Cardiac muscle cell (in vitro differentiated cells and primary cell): ENCODE data around the gene CD36. TPM values are rescaled to one million over a fixed set of nuclear protein-coding genes. Genes with fewer than 3 reads are reported as not detected.
A peak's percentile ranks its signal among the peaks of the same experiment; 100 is the strongest.

Source experiments
- DNase-seq, 2 donors: peaks; one replicate each; pipeline versions ENCODE4 v3.0.0 to v3.0.0-alpha.2; 2010 to 2017; ENCODE audit warnings: low read depth in 1 of 2, low spot score in 1 of 2
- H3K27ac ChIP-seq: fragments of 200-600 bp; sonication (generic); 2 replicates; pipeline ENCODE4 v1.5.1; 2016
- H3K27me3 ChIP-seq: fragments of 200-600 bp; sonication (generic); 2 replicates; pipeline ENCODE4 v1.6.0; 2016; ENCODE audit warnings: control low read depth
- H3K36me3 ChIP-seq: fragments of 200-600 bp; sonication (generic); 2 replicates; pipeline ENCODE4 v1.5.1; 2016; ENCODE audit warnings: control low read depth
- H3K4me1 ChIP-seq: fragments of 200-600 bp; sonication (generic); 2 replicates; pipeline ENCODE4 v1.8.1; 2017; ENCODE audit warnings: low read depth, mild to moderate bottlenecking, mixed run types
- H3K4me3 ChIP-seq: fragments of 200-600 bp; sonication (generic); 2 replicates; pipeline ENCODE4 v1.5.1; 2016; ENCODE audit warnings: mild to moderate bottlenecking
- H3K9me3 ChIP-seq: fragments of 200-600 bp; sonication (generic); 2 replicates; pipeline ENCODE4 v1.5.1; 2017; ENCODE audit warnings: low read depth, mild to moderate bottlenecking, control low read depth
- CTCF ChIP-seq: IDR thresholded peaks from 2 replicates; pipeline ENCODE4 v1.5.1; 2012; ENCODE audit warnings: low read depth, mild to moderate bottlenecking, low read length
- polyA plus RNA-seq: library from polyadenylated mRNA; unstranded; fragments of >200 nt; fragmentation: Nextera tagmentation; extraction: Ambion mirVana; gene quantifications from 2 replicates; pipeline ENCODE4 v1.2.1, GENCODE V29; 2016
- total RNA-seq: library from RNA; depleted of rRNA; stranded (reverse); fragments of >200 nt; gene quantifications from 2 replicates; pipeline ENCODE4 v1.2.3, GENCODE V29; 2016

The CD36 gene
- total and polyA plus RNA-seq, 2 experiments from 2014 or later, result 1.1 to 4.2 TPM

GRCh38 chr7:80608336-80608735 is 30.1 kb upstream of the CD36 start:
- H3K36me3 ChIP-seq, result no peaks in the 10 kb centered on the region
- no peak for DNase-seq
- H3K4me1 ChIP-seq, result no peaks in the 10 kb centered on the region
- H3K27ac ChIP-seq, result no peak overlapping the region
- no peak overlapping the region for H3K4me3 ChIP-seq
- TF ChIP-seq CTCF, result no peak
- no peaks in the 10 kb centered on the region for H3K9me3 ChIP-seq
- no peaks in the 10 kb centered on the region for H3K27me3 ChIP-seq

GRCh38 chr7:80609751-80610150 is 28.7 kb upstream of the CD36 start:
- Histone ChIP-seq H3K27ac (no peak overlapping the region), H3K27me3 (no peaks in the 10 kb centered on the region), H3K36me3 (no peaks in the 10 kb centered on the region), H3K4me1 (no peaks in the 10 kb centered on the region), H3K4me3 (no peak overlapping the region), H3K9me3 (no peaks in the 10 kb centered on the region)
- no peak for TF ChIP-seq CTCF
- no peak for DNase-seq

GRCh38 chr7:80611353-80611752 is 27.1 kb upstream of the CD36 start:
- no peak for DNase-seq
- Histone ChIP-seq H3K4me3 (no peak overlapping the region), H3K36me3 (no peaks in the 10 kb centered on the region), H3K27me3 (no peaks in the 10 kb centered on the region), H3K9me3 (no peaks in the 10 kb centered on the region), H3K4me1 (no peaks in the 10 kb centered on the region), H3K27ac (no peak overlapping the region)
- no peak for TF ChIP-seq CTCF

GRCh38 chr7:80611779-80612178 is 26.7 kb upstream of the CD36 start:
- no peaks in the 10 kb centered on the region for H3K9me3 ChIP-seq
- H3K27me3 ChIP-seq, result no peaks in the 10 kb centered on the region
- H3K27ac ChIP-seq, result no peak overlapping the region
- no peak for TF ChIP-seq CTCF
- H3K36me3 ChIP-seq, result no peaks in the 10 kb centered on the region
- DNase-seq, result peak in 1 of 2 donors; percentile 65
- H3K4me1 ChIP-seq, result no peaks in the 10 kb centered on the region
- no peak overlapping the region for H3K4me3 ChIP-seq

GRCh38 chr7:80612880-80613279 is 25.6 kb upstream of the CD36 start:
- peak in 1 of 2 donors; percentile 11 for DNase-seq
- H3K9me3 ChIP-seq, result no peaks in the 10 kb centered on the region

More at GRCh38 chr7:80612880-80613279, 25.6 kb upstream of the CD36 start:
- peaks cover 5% of the 10 kb centered on the region for H3K4me1 ChIP-seq
- H3K4me3 ChIP-seq, result no peak overlapping the region
- no peaks in the 10 kb centered on the region for H3K36me3 ChIP-seq
- H3K27me3 ChIP-seq, result no peaks in the 10 kb centered on the region
- TF ChIP-seq CTCF, result no peak
- H3K27ac ChIP-seq, result no peak overlapping the region
